ENCODE measurements around the gene SCAMP4.

Gene SCAMP4

GRCh38 chr19:1889907-1890306 lies 15.3 kb upstream of the SCAMP4 start:
- DNase-seq (ENCODE audit: low read depth), result no peak
- TF ChIP-seq CTCF (conservative IDR thresholded peaks at IDR 0.05; ENCODE audit: low read depth, low read length), result no peak
- no peak overlapping the region for H3K4me3 ChIP-seq (ENCODE audit: low read depth, low read length)

- no peak for TF ChIP-seq CTCF (conservative IDR thresholded peaks at IDR 0.05; ENCODE audit: low read depth, low read length)
- no peak for DNase-seq (ENCODE audit: low read depth)
- H3K4me3 ChIP-seq (ENCODE audit: low read depth, low read length), result no peak overlapping the region
Observed at GRCh38 chr19:1893791-1894190, 11.4 kb upstream of the SCAMP4 start.

GRCh38 chr19:1896508-1896907 lies 8.7 kb upstream of the SCAMP4 start:
- no peak for TF ChIP-seq CTCF (conservative IDR thresholded peaks at IDR 0.05; ENCODE audit: low read depth, low read length)
- no peak for DNase-seq (ENCODE audit: low read depth)
- H3K4me3 ChIP-seq (ENCODE audit: low read depth, low read length), result no peak overlapping the region

- no peak for DNase-seq (ENCODE audit: low read depth)
- H3K4me3 ChIP-seq (ENCODE audit: low read depth, low read length), result no peak overlapping the region
- no peak for TF ChIP-seq CTCF (conservative IDR thresholded peaks at IDR 0.05; ENCODE audit: low read depth, low read length)
Observed at GRCh38 chr19:1901940-1902404, 3.2 kb upstream of the SCAMP4 start.

- no peak for TF ChIP-seq CTCF (conservative IDR thresholded peaks at IDR 0.05; ENCODE audit: low read depth, low read length)
Observed at GRCh38 chr19:1902923-1903322, 2.3 kb upstream of the SCAMP4 start.

GRCh38 chr19:1904860-1905109 lies 414 bp upstream of the SCAMP4 start:
- peak overlapping the region; percentile 42 for H3K4me3 ChIP-seq (ENCODE audit: low read depth, low read length)
- no peak for DNase-seq (ENCODE audit: low read depth)
- TF ChIP-seq CTCF (conservative IDR thresholded peaks at IDR 0.05; ENCODE audit: low read depth, low read length), result no peak

More at GRCh38 chr19:1902923-1903322, 2.3 kb upstream of the SCAMP4 start:
- no peak for DNase-seq (ENCODE audit: low read depth)
- H3K4me3 ChIP-seq (ENCODE audit: low read depth, low read length), result no peak overlapping the region

- no peak for TF ChIP-seq CTCF (conservative IDR thresholded peaks at IDR 0.05; ENCODE audit: low read depth, low read length)
- DNase-seq (ENCODE audit: low read depth), result no peak
- H3K4me3 ChIP-seq (ENCODE audit: low read depth, low read length), result peak overlapping the region; percentile 84
Observed at GRCh38 chr19:1905863-1906375, 720 bp downstream of the SCAMP4 start.

Measured in choroid plexus epithelial cell (primary cell).